HCT116 (cell line): ENCODE results near the gene CPED1. TPM values are rescaled to one million over a fixed set of nuclear protein-coding genes. Genes with fewer than 3 reads are reported as not detected.

ENCODE experiments used
- ATAC-seq: fragments of 200-7000 bp; cut with Tn5 transposase; 2 replicates; pipeline ENCODE4 v1.9.1; 2020; ENCODE audit warnings: mild to moderate bottlenecking, moderate library complexity
- BruUV-seq: library from RNA; stranded (reverse); fragments of 400-500 nt; replicated peaks from 2 replicates; lab custom pipeline; 2021; lab: Mats Ljungman, UMichigan
- CTCF ChIA-PET: fragments of 300-600 bp; sonication (Branson Sonifier 250); formaldehyde crosslinking; loops from one replicate; lab custom pipeline; 2021; ENCODE audit warnings: antibody characterized with exemption; lab: Charles Lee
- POLR2A ChIA-PET: fragments of 300-600, 350-600 bp; sonication (Branson Sonifier 250); formaldehyde crosslinking; loops from one replicate; lab custom pipeline; 2021; ENCODE audit warnings: antibody characterized with exemption; lab: Charles Lee
- RAD21 ChIA-PET, 2 experiments: fragments of 300-600 bp; sonication (Branson Sonifier 250); formaldehyde crosslinking; loops; one replicate each; lab custom pipeline; 2023; ENCODE audit warnings: low total read pairs in 2 of 2; ENCODE audit not compliant: uncharacterized antibody in 2 of 2, unreplicated experiment in 2 of 2, low non-redundant PET in 1 of 2; lab: Charles Lee
- DNase-seq: peaks from one replicate; pipeline ENCODE4 v3.0.0-alpha.2; 2010; ENCODE audit warnings: low read depth, low spot score
- H2AFZ ChIP-seq: fragments of 200-600 bp; shearing (Covaris generic), sonication (generic); 2 replicates; pipeline ENCODE4 v1.6.1; 2017; ENCODE audit warnings: low read depth, mixed run types, mixed read lengths, antibody characterized with exemption, low read length; ENCODE audit not compliant: poor library complexity, severe bottlenecking
- H3K27ac ChIP-seq: 2 replicates; pipeline ENCODE4 v1.5.1; 2012; ENCODE audit warnings: low read depth, low read length
- H3K27me3 ChIP-seq: fragments of 200-600 bp; sonication (generic); 2 replicates; pipeline ENCODE4 v1.6.1; 2016; ENCODE audit warnings: mixed run types, low read length, mixed read lengths; ENCODE audit not compliant: insufficient read depth
- H3K36me3 ChIP-seq, 2 experiments: fragments of 200-500 bp in 1 of 2; fragments of 200-600 bp in 1 of 2; sonication (Bioruptor generic) in 1 of 2; sonication (generic) in 1 of 2; 2 replicates each; pipeline versions ENCODE4 v1.5.1 to v1.6.1; 2014 to 2016; ENCODE audit warnings: low read length in 2 of 2, inconsistent platforms in 1 of 2, mixed read lengths in 1 of 2, mixed run types in 1 of 2; ENCODE audit not compliant: insufficient read depth in 2 of 2, control insufficient read depth in 1 of 2
- H3K4me1 ChIP-seq, 2 experiments: fragments of 200-600 bp in 1 of 2; sonication (generic) in 1 of 2; 2 replicates each; pipeline versions ENCODE4 v1.5.1 to v1.6.1; 2012 to 2017; ENCODE audit warnings: low read length in 2 of 2, inconsistent platforms in 1 of 2, mild to moderate bottlenecking in 1 of 2, mixed read lengths in 1 of 2, mixed run types in 1 of 2, moderate library complexity in 1 of 2; ENCODE audit not compliant: insufficient read depth in 2 of 2, control insufficient read depth in 1 of 2
- H3K4me2 ChIP-seq: fragments of 200-600 bp; sonication (generic); 2 replicates; pipeline ENCODE4 v1.6.1; 2017; ENCODE audit warnings: mixed run types, low read length, mixed read lengths
- H3K4me3 ChIP-seq, 2 experiments: fragments of 200-600 bp in 1 of 2; sonication (generic) in 1 of 2; replicated peaks in 1 of 2; 2 replicates each; pipeline ENCODE4 v1.5.1; 2011 to 2016; ENCODE audit warnings: low read length in 2 of 2, control low read depth in 1 of 2, low read depth in 1 of 2, mild to moderate bottlenecking in 1 of 2, mixed read lengths in 1 of 2, mixed run types in 1 of 2
- H3K79me2 ChIP-seq: fragments of 200-600 bp; sonication (generic); 2 replicates; pipeline ENCODE4 v1.6.1; 2017; ENCODE audit warnings: mild to moderate bottlenecking, mixed run types, low read length, moderate library complexity, mixed read lengths; ENCODE audit not compliant: insufficient read depth
- H3K9ac ChIP-seq: fragments of 200-600 bp; sonication (generic); 2 replicates; pipeline ENCODE4 v1.6.1; 2016; ENCODE audit warnings: low read length, mixed read lengths
- H3K9me2 ChIP-seq: fragments of 200-600 bp; sonication (generic), shearing (Covaris generic); 2 replicates; pipeline ENCODE4 v1.6.1; 2017; ENCODE audit warnings: mixed run types, mild to moderate bottlenecking, moderate library complexity; ENCODE audit not compliant: insufficient read depth
- H3K9me3 ChIP-seq, 2 experiments: fragments of 200-500 bp in 1 of 2; fragments of 200-600 bp in 1 of 2; sonication (Bioruptor generic) in 1 of 2; sonication (generic) in 1 of 2; 2 replicates each; pipeline ENCODE4 v1.6.1; 2014 to 2017; ENCODE audit warnings: low read length in 2 of 2, mixed read lengths in 2 of 2, inconsistent platforms in 1 of 2, low read depth in 1 of 2, mild to moderate bottlenecking in 1 of 2, mixed run types in 1 of 2, moderate library complexity in 1 of 2; ENCODE audit not compliant: control insufficient read depth in 1 of 2, insufficient read depth in 1 of 2
- H4K20me1 ChIP-seq: fragments of 200-600 bp; sonication (generic), shearing (Covaris generic); 2 replicates; pipeline ENCODE4 v1.6.1; 2017; ENCODE audit warnings: mixed run types, mild to moderate bottlenecking, moderate library complexity; ENCODE audit not compliant: insufficient read depth
- CEBPB ChIP-seq: IDR thresholded peaks from 2 replicates; pipeline ENCODE4 v1.6.1; 2012; ENCODE audit warnings: low read depth
- EZH2phosphoT487 ChIP-seq: fragments of 200-600 bp; IDR thresholded peaks from 2 replicates; pipeline ENCODE4 v1.6.1; 2018; ENCODE audit warnings: antibody characterized with exemption, borderline replicate concordance
- FOSL1 ChIP-seq: IDR thresholded peaks from 2 replicates; pipeline ENCODE4 v1.6.1; 2012; ENCODE audit warnings: low read depth
- JUND ChIP-seq: IDR thresholded peaks from 2 replicates; pipeline ENCODE4 v1.6.1; 2012
- POLR2AphosphoS5 ChIP-seq: IDR thresholded peaks from 2 replicates; pipeline ENCODE4 v1.6.1; 2011; ENCODE audit warnings: mild to moderate bottlenecking, low read depth, low read length, moderate library complexity
- SP1 ChIP-seq: IDR thresholded peaks from 2 replicates; pipeline ENCODE4 v1.6.1; 2012; ENCODE audit warnings: low read depth
- ZFX ChIP-seq: fragments of 450-650 bp; IDR thresholded peaks from 2 replicates; pipeline ENCODE4 v1.6.1; 2017
- ZNF274 ChIP-seq: fragments of 200-500 bp; sonication (Bioruptor generic); IDR thresholded peaks from 2 replicates; pipeline ENCODE4 v1.6.1; 2014; ENCODE audit warnings: mild to moderate bottlenecking, low read depth, low read length, inconsistent platforms
- intact Hi-C: fragments of 100-400 bp; cut with micrococcal nuclease; formaldehyde crosslinking; loops from 2 replicates; pipeline ENCODE4 v1.10.0; 2022
- total RNA-seq: library from RNA; stranded (reverse); gene quantifications from one replicate; pipeline ENCODE4 v1.2.1, GENCODE V29; 2021; ENCODE audit not compliant: unreplicated experiment
- TF ChIP-seq, protein P1 (sequence below): IDR thresholded peaks from 2 replicates; pipeline ENCODE4 v1.6.1; 2012; ENCODE audit warnings: low read depth
- TF ChIP-seq, protein P2 (sequence below): IDR thresholded peaks from 2 replicates; pipeline ENCODE4 v1.6.1; 2012

The CPED1 gene
- total RNA-seq, 1 experiment from 2014 or later = 1.2 TPM

DNA sequence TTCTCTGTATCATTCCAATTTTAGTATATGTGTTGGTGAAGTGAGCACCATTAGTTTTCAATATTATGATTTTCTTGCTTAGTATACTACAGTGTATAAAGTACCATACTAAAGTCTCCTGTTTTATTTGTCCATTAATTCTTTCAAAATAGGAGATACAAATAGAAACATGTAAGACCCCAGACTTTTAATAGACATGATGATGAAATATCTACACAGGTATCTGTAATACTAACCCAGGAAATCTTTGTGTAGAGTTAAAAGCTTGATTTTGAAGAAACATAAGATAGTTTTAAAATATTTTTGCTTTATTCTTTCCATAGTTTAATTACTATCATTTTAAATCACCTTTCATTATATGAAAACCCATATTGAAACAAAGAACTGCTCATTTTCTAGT lies 206.5 kb downstream of the CPED1 start:
- Histone ChIP-seq H3K4me2 (no peak overlapping the region), H2AFZ (no peak overlapping the region), H3K27ac (no peak overlapping the region), H3K9me2 (no peaks in the 10 kb centered on the region), H3K4me1 (no peaks in the 10 kb centered on the region), H3K27me3 (no peaks in the 10 kb centered on the region), H3K9ac (no peak overlapping the region), H3K9me3 (no peaks in the 10 kb centered on the region), H3K36me3 (no peaks in the 10 kb centered on the region), H3K4me3 (no peak overlapping the region), H4K20me1 (no peaks in the 10 kb centered on the region), H3K79me2 (no peaks in the 10 kb centered on the region)
- ChIA-PET CTCF (no interaction called here), POLR2A (interaction anchor here (0.5 kb wide), 1 partner anchor 13 kb away, joined by 3 read pairs; no protein-coding TSS in a partner anchor), RAD21 (no interaction called here)
- intact Hi-C loops = no loop called here
- TF ChIP-seq POLR2AphosphoS5 (no peak), JUND (no peak), CEBPB (no peak), SP1 (no peak), ZFX (no peak), EZH2phosphoT487 (no peak), FOSL1 (no peak), ZNF274 (no peak)
- TF ChIP-seq, protein P1, sequence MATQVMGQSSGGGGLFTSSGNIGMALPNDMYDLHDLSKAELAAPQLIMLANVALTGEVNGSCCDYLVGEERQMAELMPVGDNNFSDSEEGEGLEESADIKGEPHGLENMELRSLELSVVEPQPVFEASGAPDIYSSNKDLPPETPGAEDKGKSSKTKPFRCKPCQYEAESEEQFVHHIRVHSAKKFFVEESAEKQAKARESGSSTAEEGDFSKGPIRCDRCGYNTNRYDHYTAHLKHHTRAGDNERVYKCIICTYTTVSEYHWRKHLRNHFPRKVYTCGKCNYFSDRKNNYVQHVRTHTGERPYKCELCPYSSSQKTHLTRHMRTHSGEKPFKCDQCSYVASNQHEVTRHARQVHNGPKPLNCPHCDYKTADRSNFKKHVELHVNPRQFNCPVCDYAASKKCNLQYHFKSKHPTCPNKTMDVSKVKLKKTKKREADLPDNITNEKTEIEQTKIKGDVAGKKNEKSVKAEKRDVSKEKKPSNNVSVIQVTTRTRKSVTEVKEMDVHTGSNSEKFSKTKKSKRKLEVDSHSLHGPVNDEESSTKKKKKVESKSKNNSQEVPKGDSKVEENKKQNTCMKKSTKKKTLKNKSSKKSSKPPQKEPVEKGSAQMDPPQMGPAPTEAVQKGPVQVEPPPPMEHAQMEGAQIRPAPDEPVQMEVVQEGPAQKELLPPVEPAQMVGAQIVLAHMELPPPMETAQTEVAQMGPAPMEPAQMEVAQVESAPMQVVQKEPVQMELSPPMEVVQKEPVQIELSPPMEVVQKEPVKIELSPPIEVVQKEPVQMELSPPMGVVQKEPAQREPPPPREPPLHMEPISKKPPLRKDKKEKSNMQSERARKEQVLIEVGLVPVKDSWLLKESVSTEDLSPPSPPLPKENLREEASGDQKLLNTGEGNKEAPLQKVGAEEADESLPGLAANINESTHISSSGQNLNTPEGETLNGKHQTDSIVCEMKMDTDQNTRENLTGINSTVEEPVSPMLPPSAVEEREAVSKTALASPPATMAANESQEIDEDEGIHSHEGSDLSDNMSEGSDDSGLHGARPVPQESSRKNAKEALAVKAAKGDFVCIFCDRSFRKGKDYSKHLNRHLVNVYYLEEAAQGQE = no peak
- TF ChIP-seq, protein P2, sequence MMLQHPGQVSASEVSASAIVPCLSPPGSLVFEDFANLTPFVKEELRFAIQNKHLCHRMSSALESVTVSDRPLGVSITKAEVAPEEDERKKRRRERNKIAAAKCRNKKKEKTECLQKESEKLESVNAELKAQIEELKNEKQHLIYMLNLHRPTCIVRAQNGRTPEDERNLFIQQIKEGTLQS = no peak
- no TSS peak for BruUV-seq
- ATAC-seq (no peak), DNase-seq (no peak)
